ACHN (cell line): ENCODE results near the gene NSF.
"Not testable (repeated sequence)": the region's sequence is repeated elsewhere in the genome, so short reads cannot be mapped to it uniquely, and the experiment has no call there.

Source experiments
- DNase-seq: peaks from one replicate; pipeline ENCODE4 v3.0.0-alpha.2; 2015
- in situ Hi-C: cut with HindIII; loops from 2 replicates; pipeline ENCODE4 v1.10.0; 2017; ENCODE audit warnings: low sequenced_read_pairs, low pct_ligation_motif_present, low pct_unique_long_range_greater_than_20kb

Gene NSF

GRCh38 chr17:46623790-46624189 lies 33.3 kb downstream of the NSF start:
- DNase-seq, in situ Hi-C loops: not testable (repeated sequence)

- DNase-seq, in situ Hi-C loops: not testable (repeated sequence)
Observed at GRCh38 chr17:46624726-46625125, 34.3 kb downstream of the NSF start.

GRCh38 chr17:46627452-46627851 lies 37.0 kb downstream of the NSF start:
- DNase-seq, in situ Hi-C loops: not testable (repeated sequence)

GRCh38 chr17:46628753-46629436 lies 38.4 kb downstream of the NSF start:
- in situ Hi-C loops, DNase-seq: not testable (repeated sequence)

- DNase-seq, in situ Hi-C loops: not testable (repeated sequence)
Observed at GRCh38 chr17:46632146-46632545, 41.7 kb downstream of the NSF start.

GRCh38 chr17:46634844-46635243 lies 44.4 kb downstream of the NSF start:
- DNase-seq, in situ Hi-C loops: not testable (repeated sequence)

GRCh38 chr17:46641861-46642656 lies 51.6 kb downstream of the NSF start:
- DNase-seq, in situ Hi-C loops: not testable (repeated sequence)

- in situ Hi-C loops, DNase-seq: not testable (repeated sequence)
Observed at GRCh38 chr17:46647251-46647650, 56.8 kb downstream of the NSF start.

- in situ Hi-C loops, DNase-seq: not testable (repeated sequence)
Observed at GRCh38 chr17:46647688-46648278, 57.3 kb downstream of the NSF start.

GRCh38 chr17:46649246-46649645 lies 58.8 kb downstream of the NSF start:
- in situ Hi-C loops, DNase-seq: not testable (repeated sequence)

GRCh38 chr17:46652024-46652643 lies 61.7 kb downstream of the NSF start:
- in situ Hi-C loops, DNase-seq: not testable (repeated sequence)

- in situ Hi-C loops, DNase-seq: not testable (repeated sequence)
Observed at GRCh38 chr17:46658235-46658634, 67.8 kb downstream of the NSF start.

GRCh38 chr17:46659702-46660101 lies 69.2 kb downstream of the NSF start:
- in situ Hi-C loops, DNase-seq: not testable (repeated sequence)

- DNase-seq, in situ Hi-C loops: not testable (repeated sequence)
Observed at GRCh38 chr17:46663123-46663522, 72.7 kb downstream of the NSF start.

GRCh38 chr17:46663552-46663951 lies 73.1 kb downstream of the NSF start:
- in situ Hi-C loops, DNase-seq: not testable (repeated sequence)

GRCh38 chr17:46665969-46666368 lies 75.5 kb downstream of the NSF start:
- DNase-seq, in situ Hi-C loops: not testable (repeated sequence)

- DNase-seq, in situ Hi-C loops: not testable (repeated sequence)
Observed at GRCh38 chr17:46670789-46671188, 80.3 kb downstream of the NSF start.

GRCh38 chr17:46672777-46673176 lies 82.3 kb downstream of the NSF start:
- DNase-seq, in situ Hi-C loops: not testable (repeated sequence)

GRCh38 chr17:46677819-46678218 lies 87.3 kb downstream of the NSF start:
- in situ Hi-C loops, DNase-seq: not testable (repeated sequence)
